HCT116 (cell line): ENCODE results near the gene CCDC38. TPM values are rescaled to one million over a fixed set of nuclear protein-coding genes. Genes with fewer than 3 reads are reported as not detected.

Experiments used
- ATAC-seq: fragments of 200-7000 bp; cut with Tn5 transposase; 2 replicates; pipeline ENCODE4 v1.9.1; 2020; ENCODE audit warnings: mild to moderate bottlenecking, moderate library complexity
- BruUV-seq: library from RNA; stranded (reverse); fragments of 400-500 nt; replicated peaks from 2 replicates; lab custom pipeline; 2021; lab: Mats Ljungman, UMichigan
- CTCF ChIA-PET: fragments of 300-600 bp; sonication (Branson Sonifier 250); formaldehyde crosslinking; loops from one replicate; lab custom pipeline; 2021; ENCODE audit warnings: antibody characterized with exemption; lab: Charles Lee
- POLR2A ChIA-PET: fragments of 300-600, 350-600 bp; sonication (Branson Sonifier 250); formaldehyde crosslinking; loops from one replicate; lab custom pipeline; 2021; ENCODE audit warnings: antibody characterized with exemption; lab: Charles Lee
- RAD21 ChIA-PET, 2 experiments: fragments of 300-600 bp; sonication (Branson Sonifier 250); formaldehyde crosslinking; loops; one replicate each; lab custom pipeline; 2023; ENCODE audit warnings: low total read pairs in 2 of 2; ENCODE audit not compliant: uncharacterized antibody in 2 of 2, unreplicated experiment in 2 of 2, low non-redundant PET in 1 of 2; lab: Charles Lee
- DNase-seq: peaks from one replicate; pipeline ENCODE4 v3.0.0-alpha.2; 2010; ENCODE audit warnings: low read depth, low spot score
- H2AFZ ChIP-seq: fragments of 200-600 bp; shearing (Covaris generic), sonication (generic); 2 replicates; pipeline ENCODE4 v1.6.1; 2017; ENCODE audit warnings: low read depth, mixed run types, mixed read lengths, antibody characterized with exemption, low read length; ENCODE audit not compliant: poor library complexity, severe bottlenecking
- H3K27ac ChIP-seq: 2 replicates; pipeline ENCODE4 v1.5.1; 2012; ENCODE audit warnings: low read depth, low read length
- H3K27me3 ChIP-seq: fragments of 200-600 bp; sonication (generic); 2 replicates; pipeline ENCODE4 v1.6.1; 2016; ENCODE audit warnings: mixed run types, low read length, mixed read lengths; ENCODE audit not compliant: insufficient read depth
- H3K36me3 ChIP-seq, 2 experiments: fragments of 200-500 bp in 1 of 2; fragments of 200-600 bp in 1 of 2; sonication (Bioruptor generic) in 1 of 2; sonication (generic) in 1 of 2; 2 replicates each; pipeline versions ENCODE4 v1.5.1 to v1.6.1; 2014 to 2016; ENCODE audit warnings: low read length in 2 of 2, inconsistent platforms in 1 of 2, mixed read lengths in 1 of 2, mixed run types in 1 of 2; ENCODE audit not compliant: insufficient read depth in 2 of 2, control insufficient read depth in 1 of 2
- H3K4me1 ChIP-seq, 2 experiments: fragments of 200-600 bp in 1 of 2; sonication (generic) in 1 of 2; 2 replicates each; pipeline versions ENCODE4 v1.5.1 to v1.6.1; 2012 to 2017; ENCODE audit warnings: low read length in 2 of 2, inconsistent platforms in 1 of 2, mild to moderate bottlenecking in 1 of 2, mixed read lengths in 1 of 2, mixed run types in 1 of 2, moderate library complexity in 1 of 2; ENCODE audit not compliant: insufficient read depth in 2 of 2, control insufficient read depth in 1 of 2
- H3K4me2 ChIP-seq: fragments of 200-600 bp; sonication (generic); 2 replicates; pipeline ENCODE4 v1.6.1; 2017; ENCODE audit warnings: mixed run types, low read length, mixed read lengths
- H3K4me3 ChIP-seq, 2 experiments: fragments of 200-600 bp in 1 of 2; sonication (generic) in 1 of 2; replicated peaks in 1 of 2; 2 replicates each; pipeline ENCODE4 v1.5.1; 2011 to 2016; ENCODE audit warnings: low read length in 2 of 2, control low read depth in 1 of 2, low read depth in 1 of 2, mild to moderate bottlenecking in 1 of 2, mixed read lengths in 1 of 2, mixed run types in 1 of 2
- H3K79me2 ChIP-seq: fragments of 200-600 bp; sonication (generic); 2 replicates; pipeline ENCODE4 v1.6.1; 2017; ENCODE audit warnings: mild to moderate bottlenecking, mixed run types, low read length, moderate library complexity, mixed read lengths; ENCODE audit not compliant: insufficient read depth
- H3K9ac ChIP-seq: fragments of 200-600 bp; sonication (generic); 2 replicates; pipeline ENCODE4 v1.6.1; 2016; ENCODE audit warnings: low read length, mixed read lengths
- H3K9me2 ChIP-seq: fragments of 200-600 bp; sonication (generic), shearing (Covaris generic); 2 replicates; pipeline ENCODE4 v1.6.1; 2017; ENCODE audit warnings: mixed run types, mild to moderate bottlenecking, moderate library complexity; ENCODE audit not compliant: insufficient read depth
- H3K9me3 ChIP-seq, 2 experiments: fragments of 200-500 bp in 1 of 2; fragments of 200-600 bp in 1 of 2; sonication (Bioruptor generic) in 1 of 2; sonication (generic) in 1 of 2; 2 replicates each; pipeline ENCODE4 v1.6.1; 2014 to 2017; ENCODE audit warnings: low read length in 2 of 2, mixed read lengths in 2 of 2, inconsistent platforms in 1 of 2, low read depth in 1 of 2, mild to moderate bottlenecking in 1 of 2, mixed run types in 1 of 2, moderate library complexity in 1 of 2; ENCODE audit not compliant: control insufficient read depth in 1 of 2, insufficient read depth in 1 of 2
- H4K20me1 ChIP-seq: fragments of 200-600 bp; sonication (generic), shearing (Covaris generic); 2 replicates; pipeline ENCODE4 v1.6.1; 2017; ENCODE audit warnings: mixed run types, mild to moderate bottlenecking, moderate library complexity; ENCODE audit not compliant: insufficient read depth
- CEBPB ChIP-seq: IDR thresholded peaks from 2 replicates; pipeline ENCODE4 v1.6.1; 2012; ENCODE audit warnings: low read depth
- ELF1 ChIP-seq: IDR thresholded peaks from 2 replicates; pipeline ENCODE4 v1.6.1; 2012; ENCODE audit warnings: low read depth, borderline replicate concordance
- POLR2AphosphoS5 ChIP-seq: IDR thresholded peaks from 2 replicates; pipeline ENCODE4 v1.6.1; 2011; ENCODE audit warnings: mild to moderate bottlenecking, low read depth, low read length, moderate library complexity
- SIN3A ChIP-seq: IDR thresholded peaks from 2 replicates; pipeline ENCODE4 v1.6.1; 2012; ENCODE audit warnings: low read depth
- SRF ChIP-seq: IDR thresholded peaks from 2 replicates; pipeline ENCODE4 v1.6.1; 2012; ENCODE audit warnings: low read depth
- ZNF274 ChIP-seq: fragments of 200-500 bp; sonication (Bioruptor generic); IDR thresholded peaks from 2 replicates; pipeline ENCODE4 v1.6.1; 2014; ENCODE audit warnings: mild to moderate bottlenecking, low read depth, low read length, inconsistent platforms
- intact Hi-C: fragments of 100-400 bp; cut with micrococcal nuclease; formaldehyde crosslinking; loops from 2 replicates; pipeline ENCODE4 v1.10.0; 2022
- total RNA-seq: library from RNA; stranded (reverse); gene quantifications from one replicate; pipeline ENCODE4 v1.2.1, GENCODE V29; 2021; ENCODE audit not compliant: unreplicated experiment
- TF ChIP-seq, protein P1 (sequence below): IDR thresholded peaks from 2 replicates; pipeline ENCODE4 v1.6.1; 2012
- TF ChIP-seq, protein P2 (sequence below): IDR thresholded peaks from 2 replicates; pipeline ENCODE4 v1.6.1; 2012
- TF ChIP-seq, protein P3 (sequence below), 3 experiments: fragments of 200-600 bp in 1 of 3; sonication (generic) in 1 of 3; IDR thresholded peaks in 2 of 3; conservative IDR thresholded peaks in 1 of 3; 2 replicates each; pipeline ENCODE4 v1.5.1; 2012 to 2017; ENCODE audit warnings: low read depth in 2 of 3, low read length in 2 of 3, antibody characterized with exemption in 1 of 3, borderline replicate concordance in 1 of 3, control low read depth in 1 of 3, mild to moderate bottlenecking in 1 of 3, mixed read lengths in 1 of 3, mixed run types in 1 of 3, moderate library complexity in 1 of 3; ENCODE audit not compliant: insufficient read depth in 1 of 3

Gene CCDC38
- total RNA-seq, 1 experiment from 2014 or later, result 0.27 TPM

DNA sequence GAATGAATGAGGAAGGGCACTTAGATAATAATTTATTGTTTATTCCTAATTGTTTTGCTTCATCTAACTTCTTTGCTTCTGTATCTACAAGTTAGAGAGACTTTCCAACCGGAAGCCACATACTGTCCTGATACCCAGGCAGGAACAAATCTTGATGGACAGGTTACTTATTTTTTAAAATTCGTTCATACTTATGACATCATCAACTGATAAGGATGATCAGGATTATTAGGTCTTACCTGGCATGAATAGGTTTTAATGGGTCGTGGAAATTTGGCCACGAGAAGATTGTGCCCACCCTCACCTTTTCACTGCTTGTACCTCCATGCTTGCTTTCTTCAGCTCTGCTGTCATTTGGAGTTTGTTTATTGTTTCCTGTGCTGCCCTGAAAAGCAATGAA lies 44.3 kb downstream of the CCDC38 start:
- H3K9ac ChIP-seq, result no peak overlapping the region
- H3K9me3 ChIP-seq, result no peaks in the 10 kb centered on the region
- intact Hi-C loops, result no loop called here
- H3K4me2 ChIP-seq, result no peak overlapping the region
- H2AFZ ChIP-seq, result no peak overlapping the region
- no peaks in the 10 kb centered on the region for H3K27me3 ChIP-seq
- TF ChIP-seq CEBPB (no peak), POLR2AphosphoS5 (no peak), SRF (no peak), SIN3A (no peak), ELF1 (no peak), ZNF274 (no peak)
- TF ChIP-seq, protein P1, sequence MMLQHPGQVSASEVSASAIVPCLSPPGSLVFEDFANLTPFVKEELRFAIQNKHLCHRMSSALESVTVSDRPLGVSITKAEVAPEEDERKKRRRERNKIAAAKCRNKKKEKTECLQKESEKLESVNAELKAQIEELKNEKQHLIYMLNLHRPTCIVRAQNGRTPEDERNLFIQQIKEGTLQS, result no peak
- TF ChIP-seq, protein P2, sequence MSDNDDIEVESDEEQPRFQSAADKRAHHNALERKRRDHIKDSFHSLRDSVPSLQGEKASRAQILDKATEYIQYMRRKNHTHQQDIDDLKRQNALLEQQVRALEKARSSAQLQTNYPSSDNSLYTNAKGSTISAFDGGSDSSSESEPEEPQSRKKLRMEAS, result no peak
- TF ChIP-seq, protein P3, sequence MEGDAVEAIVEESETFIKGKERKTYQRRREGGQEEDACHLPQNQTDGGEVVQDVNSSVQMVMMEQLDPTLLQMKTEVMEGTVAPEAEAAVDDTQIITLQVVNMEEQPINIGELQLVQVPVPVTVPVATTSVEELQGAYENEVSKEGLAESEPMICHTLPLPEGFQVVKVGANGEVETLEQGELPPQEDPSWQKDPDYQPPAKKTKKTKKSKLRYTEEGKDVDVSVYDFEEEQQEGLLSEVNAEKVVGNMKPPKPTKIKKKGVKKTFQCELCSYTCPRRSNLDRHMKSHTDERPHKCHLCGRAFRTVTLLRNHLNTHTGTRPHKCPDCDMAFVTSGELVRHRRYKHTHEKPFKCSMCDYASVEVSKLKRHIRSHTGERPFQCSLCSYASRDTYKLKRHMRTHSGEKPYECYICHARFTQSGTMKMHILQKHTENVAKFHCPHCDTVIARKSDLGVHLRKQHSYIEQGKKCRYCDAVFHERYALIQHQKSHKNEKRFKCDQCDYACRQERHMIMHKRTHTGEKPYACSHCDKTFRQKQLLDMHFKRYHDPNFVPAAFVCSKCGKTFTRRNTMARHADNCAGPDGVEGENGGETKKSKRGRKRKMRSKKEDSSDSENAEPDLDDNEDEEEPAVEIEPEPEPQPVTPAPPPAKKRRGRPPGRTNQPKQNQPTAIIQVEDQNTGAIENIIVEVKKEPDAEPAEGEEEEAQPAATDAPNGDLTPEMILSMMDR (IDR thresholded peaks at IDR 0.05 in 2 of 3, conservative IDR thresholded peaks at IDR 0.05 in 1 of 3; ENCODE audit: borderline replicate concordance in 1 of 3, insufficient read depth in 1 of 3, low read depth in 2 of 3, low read length in 2 of 3), result no peak
- POLR2A ChIA-PET, result no interaction called here
- H3K79me2 ChIP-seq, result no peaks in the 10 kb centered on the region
- CTCF ChIA-PET, result no interaction called here
- ATAC-seq (no peak), DNase-seq (no peak)
- H3K4me3 ChIP-seq, result no peak overlapping the region
- no peaks in the 10 kb centered on the region for H3K4me1 ChIP-seq
- no peaks in the 10 kb centered on the region for H3K36me3 ChIP-seq
- BruUV-seq, result no TSS peak
- no peaks in the 10 kb centered on the region for H3K9me2 ChIP-seq
- H3K27ac ChIP-seq, result no peak overlapping the region
- no peaks in the 10 kb centered on the region for H4K20me1 ChIP-seq
- RAD21 ChIA-PET, result no interaction called here
